CD14-positive monocyte (primary cell): ENCODE data around the gene PKD1L1. TPM values are rescaled to one million over a fixed set of nuclear protein-coding genes. Genes with fewer than 3 reads are reported as not detected.

Experiments used
- DNase-seq, 3 donors: peaks; one replicate each; pipeline ENCODE4 v3.0.0-alpha.2; 2011 to 2022
- H2AFZ ChIP-seq: 2 replicates; pipeline ENCODE4 v1.6.0; 2012; ENCODE audit warnings: mild to moderate bottlenecking, low read depth, low read length, inconsistent platforms; ENCODE audit not compliant: insufficient read depth, poor library complexity, severe bottlenecking
- H3K27ac ChIP-seq, 2 donors: 1 replicate in 1 of 2; 2 replicates in 1 of 2; pipeline ENCODE4 v1.5.1; 2012 to 2013; ENCODE audit warnings: low read length in 2 of 2, control low read depth in 1 of 2, inconsistent platforms in 1 of 2, low read depth in 1 of 2, mild to moderate bottlenecking in 1 of 2
- H3K27me3 ChIP-seq, 2 donors: one replicate each; pipeline versions ENCODE4 v1.6.0 to v1.6.1; 2011 to 2013; ENCODE audit warnings: low read length in 2 of 2; ENCODE audit not compliant: control insufficient read depth in 2 of 2, insufficient read depth in 2 of 2
- H3K36me3 ChIP-seq, 2 donors: replicated peaks in 1 of 2; 1 replicate in 1 of 2; 2 replicates in 1 of 2; pipeline versions ENCODE4 v1.5.1 to v1.6.1; 2012 to 2013; ENCODE audit warnings: low read length in 2 of 2, control low read depth in 1 of 2, inconsistent platforms in 1 of 2, mild to moderate bottlenecking in 1 of 2; ENCODE audit not compliant: insufficient read depth in 2 of 2, control insufficient read depth in 1 of 2
- H3K4me1 ChIP-seq, 2 donors: 1 replicate in 1 of 2; 2 replicates in 1 of 2; pipeline versions ENCODE4 v1.5.1 to v1.6.1; 2012 to 2013; ENCODE audit warnings: low read length in 2 of 2, control low read depth in 1 of 2, inconsistent platforms in 1 of 2, mild to moderate bottlenecking in 1 of 2, moderate library complexity in 1 of 2; ENCODE audit not compliant: insufficient read depth in 2 of 2, control insufficient read depth in 1 of 2
- H3K4me2 ChIP-seq: replicated peaks from 2 replicates; pipeline ENCODE3; 2012; ENCODE audit warnings: low read length, moderate library complexity, mild to moderate bottlenecking; ENCODE audit not compliant: poor library complexity, severe bottlenecking; ENCODE audit errors: extremely low read depth
- H3K4me3 ChIP-seq, 3 experiments: fragments of 200-600 bp in 1 of 3; sonication (generic) in 1 of 3; replicated peaks in 1 of 3; 1 replicate in 2 of 3; 2 replicates in 1 of 3; pipeline ENCODE4 v1.5.1; 2011 to 2013; ENCODE audit warnings: low read length in 3 of 3, mild to moderate bottlenecking in 3 of 3, control low read depth in 2 of 3, low read depth in 2 of 3, inconsistent platforms in 1 of 3, moderate library complexity in 1 of 3
- H3K79me2 ChIP-seq: 2 replicates; pipeline ENCODE4 v1.6.0; 2012; ENCODE audit warnings: mild to moderate bottlenecking, control low read depth, inconsistent platforms, low read length, moderate library complexity; ENCODE audit not compliant: insufficient read depth
- H3K9ac ChIP-seq: 2 replicates; pipeline ENCODE4 v1.6.0; 2017; ENCODE audit warnings: low read length, mild to moderate bottlenecking; ENCODE audit not compliant: insufficient read depth, poor library complexity, severe bottlenecking
- H3K9me3 ChIP-seq, 2 donors: replicated peaks in 1 of 2; 1 replicate in 1 of 2; 2 replicates in 1 of 2; pipeline versions ENCODE4 v1.5.1 to v1.6.1; 2012 to 2013; ENCODE audit warnings: low read length in 2 of 2, control low read depth in 1 of 2; ENCODE audit not compliant: control insufficient read depth in 1 of 2, insufficient read depth in 1 of 2
- H4K20me1 ChIP-seq: 2 replicates; pipeline ENCODE4 v1.6.0; 2012; ENCODE audit warnings: mild to moderate bottlenecking, low read length, control low read depth, moderate library complexity; ENCODE audit not compliant: insufficient read depth
- H3K27ac Mint-ChIP-seq, 7 donors: one replicate each; pipeline ENCODE4 v1.8.0; 2020; ENCODE audit warnings: mild to moderate bottlenecking in 7 of 7, mixed read lengths in 7 of 7, moderate library complexity in 6 of 7, inconsistent platforms in 2 of 7
- H3K27me3 Mint-ChIP-seq, 3 donors: one replicate each; pipeline ENCODE4 v1.8.0; 2021 to 2022; ENCODE audit warnings: low read depth in 3 of 3, mild to moderate bottlenecking in 3 of 3, mixed read lengths in 3 of 3, moderate library complexity in 3 of 3, inconsistent platforms in 1 of 3
- H3K36me3 Mint-ChIP-seq, 2 donors: one replicate each; pipeline ENCODE4 v1.8.0; 2020; ENCODE audit warnings: mixed read lengths in 2 of 2, inconsistent platforms in 1 of 2, mild to moderate bottlenecking in 1 of 2
- H3K4me1 Mint-ChIP-seq: one replicate; pipeline ENCODE4 v1.8.0; 2020; ENCODE audit warnings: mild to moderate bottlenecking, mixed read lengths
- H3K4me3 Mint-ChIP-seq, 2 donors: one replicate each; pipeline ENCODE4 v1.8.0; 2020; ENCODE audit warnings: mild to moderate bottlenecking in 2 of 2, mixed read lengths in 2 of 2, moderate library complexity in 1 of 2
- H3K9me3 Mint-ChIP-seq, 7 donors: one replicate each; pipeline ENCODE4 v1.8.0; 2020 to 2022; ENCODE audit warnings: mixed read lengths in 7 of 7, mild to moderate bottlenecking in 6 of 7, moderate library complexity in 6 of 7, inconsistent platforms in 2 of 7
- CTCF ChIP-seq: fragments of 200-600 bp; IDR thresholded peaks from one replicate; pipeline ENCODE4 v1.8.0; 2022; ENCODE audit warnings: antibody characterized with exemption, mild to moderate bottlenecking
- WGBS: methylation state at CpG from one replicate; pipeline ENCODE4 v1.1.5; 2013; ENCODE audit warnings: missing lambda C conversion rate; ENCODE audit not compliant: insufficient coverage; 5-methylcytosine and 5-hydroxymethylcytosine counted together
- intact Hi-C, 2 donors: fragments of 100-400 bp; cut with micrococcal nuclease; formaldehyde crosslinking; loops; one replicate each; pipeline versions ENCODE4 v1.15.0 to v1.15.1; 2023
- polyA plus RNA-seq, 3 donors: library from polyadenylated mRNA; depleted of rRNA in 1 of 3; unstranded in 2 of 3; stranded (reverse) in 1 of 3; fragments of 300-500 nt in 2 of 3; fragments of >200 nt in 1 of 3; fragmentation: Illumina TruSeq in 2 of 3; gene quantifications; 1 replicate in 2 of 3; 2 replicates in 1 of 3; pipeline ENCODE4 v1.2.3, GENCODE V29; 2012 to 2021

Gene PKD1L1
- polyA plus RNA-seq, 3 donors: 0.19 TPM; not detected in 2

- Mint-ChIP-seq H3K4me1 (peaks cover 10% of the 10 kb centered on the region), H3K27ac (peak overlapping the region in 3 of 7 donors; percentile 31 to 53 (median 46)), H3K27me3 (peaks cover 0 to 2% (median 1%) of the 10 kb centered on the region in 3 donors), H3K4me3 (no peak overlapping the region), H3K9me3 (peaks cover 0 to 3% (median 0%) of the 10 kb centered on the region in 7 donors), H3K36me3 (peaks cover 26 to 32% of the 10 kb centered on the region in 2 donors)
- intact Hi-C loops: no loop called here
- Histone ChIP-seq H3K36me3 (peaks cover 11 to 30% of the 10 kb centered on the region in 2 donors), H3K27ac (no peak overlapping the region), H3K27me3 (no peaks in the 10 kb centered on the region), H3K79me2 (no peaks in the 10 kb centered on the region), H3K4me1 (peaks cover 3 to 9% of the 10 kb centered on the region in 2 donors), H4K20me1 (peaks cover 9% of the 10 kb centered on the region), H3K4me2 (no peak overlapping the region), H2AFZ (no peak overlapping the region), H3K9me3 (no peaks in the 10 kb centered on the region), H3K9ac (no peak overlapping the region), H3K4me3 (no peak overlapping the region)
- no peak for TF ChIP-seq CTCF
- no peak for DNase-seq
- WGBS: 100% methylated on average over 2 of the region's 4 CpGs
Measured at GRCh38 chr7:47954231-47954911, 6.1 kb upstream of the PKD1L1 start.

DNA sequence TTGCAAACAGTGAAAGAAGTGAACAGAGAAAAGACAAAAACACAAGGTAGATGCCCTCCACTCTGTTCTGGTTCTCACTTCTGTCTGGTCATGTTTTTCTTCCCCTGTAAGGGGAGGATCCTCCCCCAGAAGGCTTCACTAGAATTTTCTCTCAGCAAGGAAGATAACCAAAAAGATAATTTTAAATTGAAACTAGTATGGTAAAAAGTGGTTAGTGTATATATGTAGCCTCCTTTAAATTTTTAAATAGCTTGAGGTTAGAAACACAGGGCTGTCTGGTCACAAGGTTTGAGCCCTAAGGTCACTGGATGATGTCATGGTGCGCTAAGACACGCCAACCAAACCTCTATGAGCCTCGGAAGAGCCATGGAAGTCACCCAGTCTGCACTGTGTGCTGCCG lies 5.6 kb upstream of the PKD1L1 start:
- peaks cover 3 to 9% of the 10 kb centered on the region in 2 donors for H3K4me1 ChIP-seq
- intact Hi-C loops: no loop called here
- H3K9me3 ChIP-seq: no peaks in the 10 kb centered on the region
- DNase-seq: no peak
- no peaks in the 10 kb centered on the region for H3K79me2 ChIP-seq
- H3K4me1 Mint-ChIP-seq: peaks cover 10% of the 10 kb centered on the region
- peaks cover 9% of the 10 kb centered on the region for H4K20me1 ChIP-seq
- H3K27ac Mint-ChIP-seq: peak overlapping the region in 2 of 7 donors; percentile 46 to 64
- peaks cover 11 to 30% of the 10 kb centered on the region in 2 donors for H3K36me3 ChIP-seq
- peaks cover 0 to 3% (median 0%) of the 10 kb centered on the region in 7 donors for H3K9me3 Mint-ChIP-seq
- no peak overlapping the region for H3K27ac ChIP-seq
- peaks cover 0 to 2% (median 1%) of the 10 kb centered on the region in 3 donors for H3K27me3 Mint-ChIP-seq
- no peak for TF ChIP-seq CTCF
- no peak overlapping the region for H3K4me3 Mint-ChIP-seq
- no peak overlapping the region for H3K9ac ChIP-seq
- 96% methylated on average over 4 of the region's 4 CpGs for WGBS
- H2AFZ ChIP-seq: no peak overlapping the region
- no peaks in the 10 kb centered on the region for H3K27me3 ChIP-seq
- no peak overlapping the region for H3K4me3 ChIP-seq
- no peak overlapping the region for H3K4me2 ChIP-seq
- H3K36me3 Mint-ChIP-seq: peaks cover 26 to 32% of the 10 kb centered on the region in 2 donors
